IPS-NIHi11 (cell line): Measurements from ENCODE around the gene SLC22A1.
"Not testable (repeated sequence)": the region's sequence is repeated elsewhere in the genome, so short reads cannot be mapped to it uniquely, and the experiment has no call there.

Source experiments
- DNase-seq: peaks from one replicate; pipeline ENCODE4 v3.0.0; 2012; ENCODE audit warnings: mixed read lengths, low spot score

SLC22A1 gene

GRCh38 chr6:160138839-160139419 is 17.3 kb downstream of the SLC22A1 start:
- no peak for DNase-seq

- DNase-seq = no peak
Measured at GRCh38 chr6:160139420-160139851, 17.8 kb downstream of the SLC22A1 start.

- not testable (repeated sequence) for DNase-seq
Measured at GRCh38 chr6:160140493-160140892, 18.9 kb downstream of the SLC22A1 start.

GRCh38 chr6:160141001-160141726 is 19.5 kb downstream of the SLC22A1 start:
- DNase-seq = no peak

- no peak for DNase-seq
Measured at GRCh38 chr6:160142115-160142715, 20.6 kb downstream of the SLC22A1 start.

- DNase-seq = no peak
Measured at GRCh38 chr6:160146454-160147145, 25.0 kb downstream of the SLC22A1 start.

- DNase-seq = no peak
Measured at GRCh38 chr6:160147146-160147536, 25.5 kb downstream of the SLC22A1 start.

GRCh38 chr6:160154471-160154870 is 32.9 kb downstream of the SLC22A1 start:
- no peak for DNase-seq

- no peak for DNase-seq
Measured at GRCh38 chr6:160156842-160157241, 35.2 kb downstream of the SLC22A1 start.

GRCh38 chr6:160160450-160160849 is 38.8 kb downstream of the SLC22A1 start:
- no peak for DNase-seq

GRCh38 chr6:160160929-160161646 is 39.5 kb downstream of the SLC22A1 start:
- no peak for DNase-seq

- no peak for DNase-seq
Measured at GRCh38 chr6:160161647-160161986, 40.0 kb downstream of the SLC22A1 start.

GRCh38 chr6:160162030-160162566 is 40.5 kb downstream of the SLC22A1 start:
- no peak for DNase-seq

- DNase-seq = no peak
Measured at GRCh38 chr6:160163425-160163824, 41.8 kb downstream of the SLC22A1 start.

GRCh38 chr6:160163912-160164311 is 42.3 kb downstream of the SLC22A1 start:
- no peak for DNase-seq

GRCh38 chr6:160165928-160166327 is 44.3 kb downstream of the SLC22A1 start:
- DNase-seq = not testable (repeated sequence)

GRCh38 chr6:160167604-160168399 is 46.2 kb downstream of the SLC22A1 start:
- DNase-seq = no peak

- DNase-seq = no peak
Measured at GRCh38 chr6:160170018-160170680, 48.5 kb downstream of the SLC22A1 start.

GRCh38 chr6:160172704-160173103 is 51.1 kb downstream of the SLC22A1 start:
- no peak for DNase-seq

GRCh38 chr6:160173806-160174527 is 52.4 kb downstream of the SLC22A1 start:
- no peak for DNase-seq
